PC-3 (cell line): ENCODE data around the gene RNF212B.

Source experiments
- EZH2 ChIP-seq: fragments of 300-600 bp; sonication (generic); IDR thresholded peaks from one replicate; pipeline ENCODE4 v1.6.1; 2017; ENCODE audit warnings: antibody characterized with exemption, mild to moderate bottlenecking, low read length; ENCODE audit not compliant: unreplicated experiment
- EZH2phosphoT487 ChIP-seq: fragments of 300-600 bp; sonication (generic); IDR thresholded peaks from 2 replicates; pipeline ENCODE4 v1.6.1; 2018; ENCODE audit warnings: mild to moderate bottlenecking, antibody characterized with exemption, low read length, borderline replicate concordance
- TF ChIP-seq, protein P1 (sequence below): fragments of 300-600 bp; sonication (generic); conservative IDR thresholded peaks from 2 replicates; pipeline ENCODE4 v1.5.1; 2017; ENCODE audit warnings: antibody characterized with exemption, low read depth, mild to moderate bottlenecking, low read length

DNA sequence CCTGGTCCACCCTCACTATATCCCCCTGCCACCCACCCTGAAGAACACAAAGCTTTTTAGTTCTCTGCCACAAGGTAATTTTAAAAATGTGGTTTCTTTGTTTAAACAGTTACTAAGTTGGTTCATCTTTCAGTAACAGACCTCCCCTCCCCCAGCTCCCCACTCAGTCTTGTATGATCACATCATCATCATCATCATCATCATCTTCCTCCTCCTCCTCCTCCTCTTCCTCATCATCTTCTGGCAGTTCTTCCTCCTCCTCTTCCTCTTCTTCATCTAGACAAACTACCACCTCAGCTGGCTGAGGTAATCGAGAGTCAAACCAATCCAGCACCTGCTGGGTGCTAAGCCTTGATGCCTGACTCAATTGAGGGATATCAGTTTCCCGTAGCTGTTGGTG is 37.7 kb downstream of the RNF212B start:
- TF ChIP-seq, protein P1, sequence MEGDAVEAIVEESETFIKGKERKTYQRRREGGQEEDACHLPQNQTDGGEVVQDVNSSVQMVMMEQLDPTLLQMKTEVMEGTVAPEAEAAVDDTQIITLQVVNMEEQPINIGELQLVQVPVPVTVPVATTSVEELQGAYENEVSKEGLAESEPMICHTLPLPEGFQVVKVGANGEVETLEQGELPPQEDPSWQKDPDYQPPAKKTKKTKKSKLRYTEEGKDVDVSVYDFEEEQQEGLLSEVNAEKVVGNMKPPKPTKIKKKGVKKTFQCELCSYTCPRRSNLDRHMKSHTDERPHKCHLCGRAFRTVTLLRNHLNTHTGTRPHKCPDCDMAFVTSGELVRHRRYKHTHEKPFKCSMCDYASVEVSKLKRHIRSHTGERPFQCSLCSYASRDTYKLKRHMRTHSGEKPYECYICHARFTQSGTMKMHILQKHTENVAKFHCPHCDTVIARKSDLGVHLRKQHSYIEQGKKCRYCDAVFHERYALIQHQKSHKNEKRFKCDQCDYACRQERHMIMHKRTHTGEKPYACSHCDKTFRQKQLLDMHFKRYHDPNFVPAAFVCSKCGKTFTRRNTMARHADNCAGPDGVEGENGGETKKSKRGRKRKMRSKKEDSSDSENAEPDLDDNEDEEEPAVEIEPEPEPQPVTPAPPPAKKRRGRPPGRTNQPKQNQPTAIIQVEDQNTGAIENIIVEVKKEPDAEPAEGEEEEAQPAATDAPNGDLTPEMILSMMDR: no peak
- TF ChIP-seq EZH2: no peak
- TF ChIP-seq EZH2phosphoT487: no peak
